ENCODE data around the gene CFAP141.

Gene CFAP141

GRCh38 chr1:154171880-154172279, 34.3 kb downstream of the CFAP141 start:
- no peak for DNase-seq (ENCODE audit: low spot score)

- DNase-seq (ENCODE audit: low spot score) = no peak
These were observed 34.9 kb downstream of the CFAP141 start for GRCh38 chr1:154171223-154171583.

GRCh38 chr1:154170547-154171222, 35.4 kb downstream of the CFAP141 start:
- DNase-seq (ENCODE audit: low spot score) = no peak

GRCh38 chr1:154167461-154167860, 38.7 kb downstream of the CFAP141 start:
- no peak for DNase-seq (ENCODE audit: low spot score)

GRCh38 chr1:154166207-154166606, 39.9 kb downstream of the CFAP141 start:
- DNase-seq (ENCODE audit: low spot score) = no peak

GRCh38 chr1:154159554-154159953, 46.6 kb downstream of the CFAP141 start:
- no peak for DNase-seq (ENCODE audit: low spot score)

- no peak for DNase-seq (ENCODE audit: low spot score)
These were observed 47.6 kb downstream of the CFAP141 start for GRCh38 chr1:154158307-154159125.

- DNase-seq (ENCODE audit: low spot score) = no peak
These were observed 48.4 kb downstream of the CFAP141 start for GRCh38 chr1:154157520-154158306.

GRCh38 chr1:154155251-154155650, 50.9 kb downstream of the CFAP141 start:
- no peak for DNase-seq (ENCODE audit: low spot score)

- DNase-seq (ENCODE audit: low spot score) = no peak
These were observed 51.5 kb downstream of the CFAP141 start, which contains the start of gene NUP210L for GRCh38 chr1:154154534-154155191. Gene NUP210L, minus strand, starts transcription at chr1:154155073.

- no peak for DNase-seq (ENCODE audit: low spot score)
These were observed 52.1 kb downstream of the CFAP141 start for GRCh38 chr1:154154053-154154452.

- no peak for DNase-seq (ENCODE audit: low spot score)
These were observed 54.8 kb downstream of the CFAP141 start for GRCh38 chr1:154151311-154151710.

Data from LoVo (cell line).